ENCODE data around the gene ZBTB8B.

DNA sequence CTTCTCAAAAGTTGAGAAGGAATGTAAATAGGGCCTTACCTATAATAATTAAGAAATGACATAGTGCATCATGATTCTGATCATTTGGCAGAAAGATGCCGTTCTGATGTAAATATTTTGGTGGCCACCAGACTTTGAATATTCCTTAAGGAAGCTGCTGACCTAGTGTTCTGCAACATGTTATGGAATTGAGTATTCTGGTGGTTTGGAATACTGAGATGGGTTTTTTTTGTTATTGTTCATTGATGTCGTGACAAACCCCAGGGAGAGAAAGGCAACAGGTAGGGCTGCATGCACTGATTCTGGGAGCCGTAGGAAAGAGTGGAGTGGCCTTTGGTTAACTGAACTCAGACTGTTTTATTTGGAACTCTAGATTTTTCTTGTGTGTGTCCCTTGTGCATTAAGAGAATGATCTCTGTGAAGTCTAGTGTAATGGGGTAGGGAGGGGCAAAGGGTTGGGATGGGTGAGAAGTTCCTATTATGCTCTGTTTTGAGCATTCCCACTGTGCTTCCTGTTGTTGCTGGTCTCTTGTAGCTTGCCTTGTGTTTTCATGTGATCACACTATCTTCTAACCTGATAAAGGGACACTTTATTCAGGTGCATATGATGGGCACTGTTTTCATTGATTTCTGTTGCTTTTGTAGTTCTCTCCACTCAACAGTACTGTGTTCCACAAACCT lies 25.0 kb downstream of the ZBTB8B start:
- TF ChIP-seq, protein P1, sequence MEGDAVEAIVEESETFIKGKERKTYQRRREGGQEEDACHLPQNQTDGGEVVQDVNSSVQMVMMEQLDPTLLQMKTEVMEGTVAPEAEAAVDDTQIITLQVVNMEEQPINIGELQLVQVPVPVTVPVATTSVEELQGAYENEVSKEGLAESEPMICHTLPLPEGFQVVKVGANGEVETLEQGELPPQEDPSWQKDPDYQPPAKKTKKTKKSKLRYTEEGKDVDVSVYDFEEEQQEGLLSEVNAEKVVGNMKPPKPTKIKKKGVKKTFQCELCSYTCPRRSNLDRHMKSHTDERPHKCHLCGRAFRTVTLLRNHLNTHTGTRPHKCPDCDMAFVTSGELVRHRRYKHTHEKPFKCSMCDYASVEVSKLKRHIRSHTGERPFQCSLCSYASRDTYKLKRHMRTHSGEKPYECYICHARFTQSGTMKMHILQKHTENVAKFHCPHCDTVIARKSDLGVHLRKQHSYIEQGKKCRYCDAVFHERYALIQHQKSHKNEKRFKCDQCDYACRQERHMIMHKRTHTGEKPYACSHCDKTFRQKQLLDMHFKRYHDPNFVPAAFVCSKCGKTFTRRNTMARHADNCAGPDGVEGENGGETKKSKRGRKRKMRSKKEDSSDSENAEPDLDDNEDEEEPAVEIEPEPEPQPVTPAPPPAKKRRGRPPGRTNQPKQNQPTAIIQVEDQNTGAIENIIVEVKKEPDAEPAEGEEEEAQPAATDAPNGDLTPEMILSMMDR (conservative IDR thresholded peaks at IDR 0.05 in 1 of 2, IDR thresholded peaks at IDR 0.05 in 1 of 2; ENCODE audit: extremely low read depth in 1 of 2, insufficient read depth in 1 of 2, low read depth in 1 of 2, low read length in 2 of 2), result no peak
- no peak for TF ChIP-seq EZH2 (IDR thresholded peaks at IDR 0.05; ENCODE audit: borderline replicate concordance, low read length)
